IMR-90 (cell line): ENCODE measurements around the gene ENPP3. TPM values are rescaled to one million over a fixed set of nuclear protein-coding genes. Genes with fewer than 3 reads are reported as not detected.
A peak's percentile ranks its signal among the peaks of the same experiment; 100 is the strongest.

Experiments
- ATAC-seq: fragments of 200-7000 bp; cut with Tn5 transposase; 2 replicates; pipeline ENCODE4 v1.9.1; 2020; ENCODE audit warnings: low read depth, mild to moderate bottlenecking, moderate library complexity
- BruUV-seq: library from RNA; stranded (reverse); fragments of 400-500 nt; replicated peaks from 2 replicates; lab custom pipeline; 2021; lab: Mats Ljungman, UMichigan
- CTCF ChIA-PET: fragments of 300-600 bp; formaldehyde crosslinking; extraction: SDS; loops from one replicate; lab custom pipeline; 2021; ENCODE audit warnings: antibody characterized with exemption; lab: Yijun Ruan, JAX
- POLR2A ChIA-PET: fragments of 300-600 bp; sonication (Branson Sonifier 250); formaldehyde crosslinking; loops from one replicate; lab custom pipeline; 2022; ENCODE audit warnings: antibody characterized with exemption; ENCODE audit not compliant: unreplicated experiment; lab: Charles Lee
- DNase-seq: peaks from one replicate; pipeline ENCODE4 v3.0.0; 2013
- H2AFZ ChIP-seq: replicated peaks from 2 replicates; pipeline ENCODE3; 2013; ENCODE audit warnings: low read length, mild to moderate bottlenecking; ENCODE audit not compliant: poor library complexity
- H2AK5ac ChIP-seq: 2 replicates; pipeline ENCODE4 v1.6.1; 2013; ENCODE audit warnings: low read depth, low read length, inconsistent platforms
- H2AK9ac ChIP-seq: replicated peaks from 2 replicates; pipeline ENCODE3; 2013; ENCODE audit warnings: mild to moderate bottlenecking, low read depth, low read length, moderate library complexity; ENCODE audit not compliant: poor library complexity
- H2BK120ac ChIP-seq: 2 replicates; pipeline ENCODE4 v1.6.1; 2013; ENCODE audit warnings: low read depth, low read length, inconsistent platforms
- H2BK15ac ChIP-seq: 3 replicates; pipeline ENCODE4 v1.6.1; 2013; ENCODE audit warnings: low read depth, low read length, inconsistent platforms
- H2BK20ac ChIP-seq: 2 replicates; pipeline ENCODE4 v1.6.1; 2013; ENCODE audit warnings: low read depth, mild to moderate bottlenecking, inconsistent platforms, low read length, moderate library complexity
- H2BK5ac ChIP-seq: 2 replicates; pipeline ENCODE4 v1.6.1; 2013; ENCODE audit warnings: mild to moderate bottlenecking, low read depth, low read length, inconsistent platforms; ENCODE audit not compliant: poor library complexity, severe bottlenecking
- H3K14ac ChIP-seq: replicated peaks from 2 replicates; pipeline ENCODE4 v1.6.1; 2013; ENCODE audit warnings: low read depth, low read length, inconsistent platforms
- H3K18ac ChIP-seq: 2 replicates; pipeline ENCODE4 v1.6.1; 2013; ENCODE audit warnings: low read depth, low read length, control low read depth
- H3K23ac ChIP-seq: 2 replicates; pipeline ENCODE4 v1.6.1; 2013; ENCODE audit warnings: low read depth, low read length, inconsistent platforms
- H3K27ac ChIP-seq: 2 replicates; pipeline ENCODE4 v1.5.1; 2013; ENCODE audit warnings: mild to moderate bottlenecking, control low read depth, low read length; ENCODE audit not compliant: insufficient read depth
- H3K27me3 ChIP-seq: 2 replicates; pipeline ENCODE4 v1.6.1; 2013; ENCODE audit warnings: low read length; ENCODE audit not compliant: control insufficient read depth, insufficient read depth
- H3K36me3 ChIP-seq: 2 replicates; pipeline ENCODE4 v1.6.1; 2013; ENCODE audit warnings: low read length, mixed read lengths; ENCODE audit not compliant: control insufficient read depth, insufficient read depth
- H3K4ac ChIP-seq: 2 replicates; pipeline ENCODE4 v1.6.1; 2013; ENCODE audit warnings: low read depth, low read length, inconsistent platforms
- H3K4me1 ChIP-seq: 2 replicates; pipeline ENCODE4 v1.6.1; 2013; ENCODE audit warnings: low read length, mixed read lengths; ENCODE audit not compliant: control insufficient read depth, insufficient read depth
- H3K4me2 ChIP-seq: 2 replicates; pipeline ENCODE4 v1.6.1; 2013; ENCODE audit warnings: low read depth, mild to moderate bottlenecking, control low read depth, low read length, moderate library complexity
- H3K4me3 ChIP-seq: 2 replicates; pipeline ENCODE4 v1.5.1; 2013; ENCODE audit warnings: low read depth, mild to moderate bottlenecking, control low read depth, low read length, moderate library complexity; ENCODE audit not compliant: insufficient read depth
- H3K56ac ChIP-seq: 2 replicates; pipeline ENCODE4 v1.6.1; 2013; ENCODE audit warnings: low read length, inconsistent platforms; ENCODE audit not compliant: insufficient read depth; ENCODE audit errors: extremely low read depth
- H3K79me1 ChIP-seq, 2 experiments: 2 replicates each; pipeline ENCODE4 v1.6.1; 2013; ENCODE audit warnings: low read length in 2 of 2, inconsistent platforms in 1 of 2, low read depth in 1 of 2
- H3K9ac ChIP-seq: 2 replicates; pipeline ENCODE4 v1.6.1; 2013; ENCODE audit warnings: low read depth, low read length, control low read depth
- H3K9me1 ChIP-seq: 2 replicates; pipeline ENCODE4 v1.6.1; 2013; ENCODE audit warnings: low read length, inconsistent platforms; ENCODE audit not compliant: insufficient read depth
- H3K9me3 ChIP-seq: 2 replicates; pipeline ENCODE4 v1.6.1; 2013; ENCODE audit warnings: low read length; ENCODE audit not compliant: control insufficient read depth, insufficient read depth
- H4K20me1 ChIP-seq: 2 replicates; pipeline ENCODE4 v1.6.1; 2013; ENCODE audit warnings: low read length, inconsistent platforms; ENCODE audit not compliant: insufficient read depth
- H4K5ac ChIP-seq: 2 replicates; pipeline ENCODE4 v1.6.1; 2013; ENCODE audit warnings: mild to moderate bottlenecking, low read depth, low read length, control low read depth
- H4K8ac ChIP-seq, 2 experiments: 2 replicates each; pipeline ENCODE4 v1.6.1; 2013; ENCODE audit warnings: low read depth in 2 of 2, low read length in 2 of 2, control low read depth in 1 of 2, inconsistent platforms in 1 of 2
- H4K91ac ChIP-seq: 2 replicates; pipeline ENCODE4 v1.6.1; 2013; ENCODE audit warnings: low read depth, low read length, inconsistent platforms; ENCODE audit not compliant: insufficient read depth
- CEBPB ChIP-seq: IDR thresholded peaks from 2 replicates; pipeline ENCODE4 v1.6.1; 2012; ENCODE audit warnings: low read depth, low read length, improper control_type of control experiment
- SMC3 ChIP-seq: fragments of 150-350 bp; IDR thresholded peaks from 2 replicates; pipeline ENCODE4 v1.6.1; 2016; ENCODE audit warnings: low read depth, mild to moderate bottlenecking, antibody characterized with exemption, low read length, moderate library complexity
- WGBS, 2 experiments: methylation state at CpG; one replicate each; pipeline versions ENCODE4 v1.1.5 to v1.1.7; 2013; ENCODE audit warnings: missing lambda C conversion rate in 2 of 2; ENCODE audit not compliant: insufficient read length in 1 of 2; ENCODE audit errors: extremely low coverage in 2 of 2; 5-methylcytosine and 5-hydroxymethylcytosine counted together
- dilution Hi-C: fragments of 300-500 bp; cut with HindIII; formaldehyde crosslinking; loops from one replicate; pipeline ENCODE4 v1.14.3; 2018; ENCODE audit warnings: low sequenced_read_pairs; ENCODE audit not compliant: unreplicated experiment
- in situ Hi-C: fragments of 300-500 bp; cut with MboI; formaldehyde crosslinking; loops from 3 replicates; pipeline ENCODE4 v1.14.3; 2019; ENCODE audit warnings: low sequenced_read_pairs, inconsistent platforms, mixed read lengths
- intact Hi-C: fragments of 100-400 bp; cut with micrococcal nuclease; formaldehyde crosslinking; loops from 2 replicates; pipeline ENCODE4 v1.10.0; 2022
- polyA plus RNA-seq, 3 experiments: library from polyadenylated mRNA; depleted of rRNA; stranded (reverse); fragments of >200 nt; gene quantifications; 2 replicates each; pipeline ENCODE4 v1.2.3, GENCODE V29; 2012; ENCODE audit warnings: low replicate concordance in 1 of 3
- total RNA-seq: library from RNA; depleted of rRNA; stranded (reverse); fragments of >200 nt; gene quantifications from 2 replicates; pipeline ENCODE4 v1.2.3, GENCODE V29; 2012

The ENPP3 gene
- total and polyA plus RNA-seq, 2 of the 4 experiments (the other 2 are of a cell fraction): under 0.01 to 0.05 TPM

- H2AK9ac ChIP-seq: no peak overlapping the region
- in situ Hi-C loops: no loop called here
- H4K91ac ChIP-seq: no peak overlapping the region
- no peaks in the 10 kb centered on the region for H3K9me1 ChIP-seq
- no peaks in the 10 kb centered on the region for H4K20me1 ChIP-seq
- H3K36me3 ChIP-seq: no peaks in the 10 kb centered on the region
- no peak overlapping the region for H2AK5ac ChIP-seq
- H3K4me1 ChIP-seq: no peaks in the 10 kb centered on the region
- TF ChIP-seq SMC3 (no peak), CEBPB (0 out of 2 replicates have a peak, but pooled peaks have one; percentile 37)
- no peak overlapping the region for H2BK20ac ChIP-seq
- no peak overlapping the region for H2BK120ac ChIP-seq
- ChIA-PET POLR2A (no interaction called here), CTCF (interaction anchor here (0.8 kb wide), 1 partner anchor 117 kb away, joined by 3 read pairs; no protein-coding TSS in a partner anchor)
- no peak overlapping the region for H3K27ac ChIP-seq
- no peak overlapping the region for H3K14ac ChIP-seq
- no peak overlapping the region for H3K23ac ChIP-seq
- no peak for ATAC-seq
- no peak overlapping the region for H3K4me2 ChIP-seq
- H4K5ac ChIP-seq: no peak overlapping the region
- no peak overlapping the region for H3K9ac ChIP-seq
- no peaks in the 10 kb centered on the region for H3K79me1 ChIP-seq
- H3K9me3 ChIP-seq: peaks cover 3% of the 10 kb centered on the region; the same call in 1 of the 2 replicates
- no peaks in the 10 kb centered on the region for H3K27me3 ChIP-seq
- no peak overlapping the region for H2AFZ ChIP-seq
- dilution Hi-C loops: no loop called here
- H3K4me3 ChIP-seq: no peak overlapping the region
- intact Hi-C loops: no loop called here
- BruUV-seq: no TSS peak
- WGBS, 2 experiments: no CpG with 5 or more reads among the region's 4 CpGs
- no peak overlapping the region for H3K4ac ChIP-seq
- H2BK15ac ChIP-seq: no peak overlapping the region
- no peak for DNase-seq
- H3K56ac ChIP-seq: no peak overlapping the region
- H3K18ac ChIP-seq: no peak overlapping the region
- no peak overlapping the region for H4K8ac ChIP-seq
- no peak overlapping the region for H2BK5ac ChIP-seq
Measured at GRCh38 chr6:131729550-131729949, 92.4 kb downstream of the ENPP3 start.
